8988T (cell line): Measurements from ENCODE around the gene CFAP58.
A peak's percentile ranks its signal among the peaks of the same experiment; 100 is the strongest.

Source experiments
- DNase-seq: peaks from one replicate; pipeline ENCODE4 v3.0.0; 2011

Gene CFAP58

DNA sequence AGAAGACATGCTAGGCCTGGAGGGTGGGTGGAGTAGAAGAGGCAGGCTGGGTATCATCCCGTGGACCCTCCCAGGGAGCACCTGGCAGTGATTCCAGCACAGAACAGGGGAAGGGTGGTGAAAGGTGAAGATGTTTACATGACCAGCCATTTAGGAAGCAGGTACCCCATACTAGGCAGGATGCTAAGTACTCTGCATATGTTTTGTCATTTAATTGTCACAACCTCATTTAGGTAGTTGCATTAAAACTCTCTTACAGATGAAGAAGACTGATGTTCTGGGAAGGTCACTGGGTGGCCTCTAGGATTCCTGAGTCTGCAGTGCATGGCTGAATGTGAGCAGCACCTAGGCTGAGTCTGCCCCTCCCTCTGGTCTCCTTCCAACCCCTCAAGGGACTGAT lies 30.5 kb upstream of the CFAP58 start:
- DNase-seq: peak; percentile 1

DNA sequence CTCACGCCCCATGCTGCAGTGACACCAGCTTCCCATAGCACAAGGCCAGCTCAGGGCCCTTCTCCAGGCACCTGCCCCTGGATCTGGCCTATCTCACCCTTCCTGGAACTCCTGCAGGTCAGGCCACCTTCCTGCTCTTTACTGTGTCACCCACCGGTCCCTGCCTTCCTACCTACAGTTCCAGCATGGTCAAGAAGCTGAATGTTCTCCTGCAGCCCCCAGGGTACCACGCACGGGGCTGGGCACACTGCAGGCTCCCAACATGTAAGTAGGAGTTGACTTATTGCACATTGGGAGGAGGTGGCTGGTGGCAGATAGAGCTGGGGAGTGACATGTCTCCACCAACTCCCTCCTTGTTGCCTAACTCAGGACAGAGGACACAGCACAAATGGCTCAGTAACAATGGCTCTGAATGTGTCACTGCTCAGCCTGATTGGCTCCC lies 29.9 kb upstream of the CFAP58 start:
- no peak for DNase-seq

DNA sequence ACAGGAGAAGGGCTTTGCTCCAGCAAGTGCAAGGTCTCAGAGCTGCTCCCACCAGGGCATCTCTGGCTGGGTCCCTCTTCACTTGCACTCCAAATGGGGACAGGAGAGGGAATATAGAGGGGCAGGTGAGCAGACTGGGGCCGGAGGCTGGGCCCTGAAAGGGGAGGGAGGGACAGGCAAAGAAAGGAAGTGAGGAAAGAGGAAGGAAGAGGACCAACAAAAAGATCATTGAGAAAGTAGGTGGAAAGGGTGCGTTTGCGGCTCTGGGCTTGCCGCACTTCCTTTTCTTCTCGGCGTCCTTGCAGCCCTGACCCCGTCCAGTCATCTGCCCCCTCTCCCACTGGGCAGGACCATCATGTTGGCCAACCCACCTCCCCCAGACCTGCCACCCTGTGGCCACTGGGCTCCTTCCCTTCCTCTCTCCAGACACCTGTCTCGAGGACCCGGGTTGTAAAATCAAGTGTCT lies 29.4 kb upstream of the CFAP58 start:
- DNase-seq: no peak

DNA sequence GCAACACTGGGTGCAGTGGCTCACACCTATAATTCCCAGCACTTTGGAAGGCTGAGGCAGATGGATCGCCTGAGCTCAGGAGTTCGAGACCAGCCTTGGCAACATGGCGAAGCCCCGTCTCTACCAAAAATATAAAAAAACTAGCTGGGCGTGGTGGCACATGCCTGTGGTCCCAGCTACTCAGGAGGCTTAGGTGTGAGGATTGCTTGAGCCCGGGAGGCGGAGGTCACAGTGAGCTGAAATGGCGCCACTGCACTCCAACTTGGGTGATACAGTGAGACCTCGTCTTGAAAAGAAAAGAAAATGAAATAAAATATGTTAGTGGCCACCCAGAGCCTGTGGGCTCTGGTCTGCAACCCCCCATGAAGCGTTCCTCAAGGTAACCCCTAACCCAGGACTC lies 28.7 kb upstream of the CFAP58 start:
- no peak for DNase-seq

DNA sequence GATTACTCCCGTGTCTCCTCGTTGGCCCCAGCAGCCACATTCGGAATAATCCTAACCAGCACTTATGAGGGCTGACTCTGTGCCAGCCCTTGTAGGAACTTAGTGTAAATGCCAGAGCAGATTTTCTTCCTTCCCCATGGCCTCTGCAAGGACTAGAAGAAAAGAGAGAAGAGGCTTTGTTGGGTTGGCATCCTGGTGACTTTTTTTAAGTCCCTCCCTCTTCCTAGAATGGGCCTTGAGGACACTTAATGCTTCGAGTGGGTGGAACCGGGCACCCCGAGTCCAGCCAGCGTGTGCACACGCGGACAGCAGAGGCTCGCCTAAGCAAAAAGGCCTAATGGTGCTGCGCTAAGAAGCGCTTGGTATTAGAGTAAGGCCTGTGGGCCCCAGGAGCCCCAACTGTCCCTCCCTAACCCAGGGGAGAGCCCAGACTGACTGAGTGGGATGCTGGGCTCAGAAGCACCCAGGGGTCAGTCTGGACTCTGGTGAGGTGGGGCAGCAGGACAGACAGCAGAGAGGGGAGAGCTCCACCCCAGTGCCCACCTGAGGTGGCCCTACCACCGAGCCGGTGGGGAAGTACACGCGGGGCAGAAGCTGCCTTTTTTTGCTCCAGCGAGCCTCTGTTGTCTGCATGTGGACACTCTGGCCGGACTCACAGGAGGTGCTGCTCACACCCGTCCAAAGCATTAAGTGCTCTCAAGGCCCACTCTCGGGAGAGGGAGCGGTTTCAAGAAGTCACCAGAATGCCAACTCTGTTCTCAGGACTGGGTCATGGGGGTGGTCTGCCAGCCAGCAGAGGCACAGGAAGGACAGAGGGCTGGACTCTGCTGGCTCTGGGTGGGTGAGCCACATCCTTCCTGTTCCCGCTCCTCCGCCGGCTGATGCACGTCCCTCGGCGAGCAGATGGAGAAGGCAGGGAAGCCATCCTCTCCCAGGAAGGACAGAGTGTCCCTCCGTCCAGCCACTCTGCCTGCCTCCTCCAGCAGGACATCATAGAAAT lies 27.9 kb upstream of the CFAP58 start:
- no peak for DNase-seq

DNA sequence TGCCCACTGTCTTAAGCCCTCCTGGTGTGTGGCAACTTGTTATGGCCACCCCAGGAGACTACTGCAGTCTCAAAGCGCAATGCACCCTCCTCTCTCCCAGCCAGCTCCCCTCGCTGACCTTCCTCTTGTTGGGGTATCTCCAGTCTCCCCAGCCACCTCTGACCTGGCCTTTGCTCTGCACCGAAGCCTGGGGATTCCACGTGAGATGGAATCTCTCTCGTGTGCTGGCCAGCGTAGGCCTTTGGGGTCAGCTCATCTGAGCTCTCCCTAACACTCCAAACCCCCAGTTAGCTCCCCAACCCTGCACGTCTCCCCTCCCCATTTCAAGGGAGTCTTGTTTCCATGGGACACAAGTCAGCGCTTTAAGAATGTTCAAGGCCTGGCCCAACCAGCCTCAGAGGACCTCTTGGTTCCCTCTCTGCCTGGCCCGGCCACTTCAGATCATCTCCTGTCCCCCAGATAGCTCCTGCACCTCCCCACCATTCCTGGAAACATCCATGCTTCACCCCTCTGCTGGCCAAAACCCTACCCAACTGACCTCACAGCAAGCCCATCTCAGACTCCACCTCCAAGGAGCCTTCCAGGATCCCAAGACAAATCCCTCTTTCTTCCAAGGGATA lies 26.5 kb upstream of the CFAP58 start:
- DNase-seq: no peak

DNA sequence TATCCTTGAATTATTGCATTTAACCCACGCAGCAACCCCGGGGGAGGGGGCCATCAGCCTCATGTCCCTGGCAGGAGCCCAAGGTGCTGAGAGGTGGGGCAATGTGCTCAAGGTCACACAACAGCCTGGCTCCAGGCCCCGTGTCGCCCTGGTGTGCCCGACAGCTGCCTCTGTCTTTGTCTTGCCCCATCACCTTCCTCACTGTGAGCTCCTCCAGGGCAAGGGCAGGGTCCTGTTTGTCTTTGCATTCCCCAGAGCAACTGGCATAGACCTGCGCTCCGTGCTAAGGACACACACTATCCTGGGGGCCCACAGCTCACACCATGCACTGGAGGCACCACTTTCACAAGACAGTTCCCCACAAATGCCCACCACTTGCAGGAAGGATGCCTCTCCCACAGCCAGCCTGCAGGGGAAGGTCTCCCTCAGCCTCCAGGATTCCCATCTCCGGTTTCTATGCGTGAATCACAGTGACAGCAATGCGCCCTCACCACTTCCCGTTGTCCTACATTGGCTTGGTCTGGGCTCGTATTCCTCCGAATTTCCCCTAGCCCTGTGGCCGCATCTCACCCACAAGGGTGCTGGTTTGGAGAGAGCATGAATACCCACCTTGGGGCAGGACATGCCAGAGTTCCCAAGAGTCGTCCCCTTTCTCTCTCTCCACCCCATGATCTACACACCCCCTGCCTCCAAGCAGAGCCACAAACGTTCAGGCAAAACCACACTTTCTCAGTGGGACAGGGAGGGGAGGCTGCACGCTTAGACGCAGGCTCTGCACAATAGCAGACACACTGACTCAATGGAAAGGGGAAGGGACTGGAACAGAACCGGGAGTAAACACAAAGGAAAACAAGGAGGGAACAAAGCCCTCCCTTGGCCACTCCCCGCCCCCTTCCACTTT lies 25.6 kb upstream of the CFAP58 start:
- peak; percentile 40 for DNase-seq

DNA sequence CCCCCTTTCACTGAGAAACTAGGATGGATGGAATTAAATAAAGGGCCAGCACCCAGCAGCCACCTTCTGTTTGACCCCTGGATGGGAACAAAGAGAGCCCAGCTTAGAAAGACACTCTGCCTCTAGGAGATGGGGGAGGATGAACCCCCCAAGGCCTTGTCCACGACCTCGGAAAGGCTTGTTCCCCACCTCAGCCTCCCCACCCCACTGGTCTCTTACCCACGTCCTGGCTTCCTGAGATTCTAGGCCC lies 25.1 kb upstream of the CFAP58 start:
- DNase-seq: no peak

DNA sequence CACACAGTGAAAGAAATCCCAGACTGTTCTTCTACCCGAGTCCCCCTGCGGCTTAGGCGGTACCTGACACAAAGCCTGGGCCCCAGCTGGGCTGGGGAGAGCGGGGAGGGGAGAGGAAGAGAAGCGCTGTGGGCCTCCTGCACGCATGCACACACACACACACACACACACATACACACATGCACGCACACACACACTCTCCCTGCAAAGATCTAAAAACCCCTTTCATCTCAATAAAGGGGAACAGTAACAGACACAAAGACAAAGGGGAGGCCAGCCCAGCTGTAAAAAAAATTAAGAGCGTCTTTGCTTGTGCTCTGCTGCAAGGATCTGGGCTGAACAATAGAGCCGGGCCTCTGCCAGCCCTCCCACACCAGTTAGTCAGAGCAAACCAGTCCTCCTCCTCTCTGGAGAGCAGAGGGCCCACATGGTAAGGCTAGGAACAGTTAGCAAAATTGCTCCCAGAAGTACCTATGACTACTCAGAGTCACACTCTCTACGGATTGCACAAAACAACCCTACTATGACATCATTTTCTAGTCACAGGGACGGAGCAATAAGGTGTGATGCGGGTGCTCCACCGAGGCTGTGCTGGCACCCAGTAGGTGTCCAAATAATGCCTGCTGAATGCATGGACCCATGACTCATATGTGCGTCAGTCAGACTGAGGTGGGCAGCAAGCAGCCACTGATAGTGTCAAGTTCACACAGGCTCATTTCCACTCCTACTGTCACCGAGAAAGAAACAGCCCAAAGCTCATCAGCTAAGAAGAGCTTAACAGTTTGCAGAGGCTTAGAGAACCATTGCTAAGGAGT lies 24.5 kb upstream of the CFAP58 start:
- peak; percentile 49 for DNase-seq

DNA sequence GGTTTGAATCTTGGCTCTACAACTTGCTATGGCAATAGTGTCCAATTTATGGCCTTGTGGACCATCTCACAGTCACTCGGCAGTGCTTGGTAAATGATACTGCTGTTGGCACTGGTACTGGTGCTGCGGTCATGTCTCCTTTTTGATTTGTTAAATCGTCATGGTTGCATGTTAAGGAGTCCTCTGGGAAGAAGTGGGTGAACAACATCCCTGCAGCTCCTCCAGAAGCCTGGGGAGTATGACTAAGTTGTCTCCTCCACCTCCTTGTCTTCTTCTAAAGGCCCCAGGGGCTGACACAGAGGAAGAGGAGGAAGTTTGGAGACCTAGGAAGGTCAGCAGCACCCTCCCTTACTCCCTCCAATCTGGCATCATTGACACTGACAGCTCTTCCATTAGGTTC lies 23.9 kb upstream of the CFAP58 start:
- no peak for DNase-seq

DNA sequence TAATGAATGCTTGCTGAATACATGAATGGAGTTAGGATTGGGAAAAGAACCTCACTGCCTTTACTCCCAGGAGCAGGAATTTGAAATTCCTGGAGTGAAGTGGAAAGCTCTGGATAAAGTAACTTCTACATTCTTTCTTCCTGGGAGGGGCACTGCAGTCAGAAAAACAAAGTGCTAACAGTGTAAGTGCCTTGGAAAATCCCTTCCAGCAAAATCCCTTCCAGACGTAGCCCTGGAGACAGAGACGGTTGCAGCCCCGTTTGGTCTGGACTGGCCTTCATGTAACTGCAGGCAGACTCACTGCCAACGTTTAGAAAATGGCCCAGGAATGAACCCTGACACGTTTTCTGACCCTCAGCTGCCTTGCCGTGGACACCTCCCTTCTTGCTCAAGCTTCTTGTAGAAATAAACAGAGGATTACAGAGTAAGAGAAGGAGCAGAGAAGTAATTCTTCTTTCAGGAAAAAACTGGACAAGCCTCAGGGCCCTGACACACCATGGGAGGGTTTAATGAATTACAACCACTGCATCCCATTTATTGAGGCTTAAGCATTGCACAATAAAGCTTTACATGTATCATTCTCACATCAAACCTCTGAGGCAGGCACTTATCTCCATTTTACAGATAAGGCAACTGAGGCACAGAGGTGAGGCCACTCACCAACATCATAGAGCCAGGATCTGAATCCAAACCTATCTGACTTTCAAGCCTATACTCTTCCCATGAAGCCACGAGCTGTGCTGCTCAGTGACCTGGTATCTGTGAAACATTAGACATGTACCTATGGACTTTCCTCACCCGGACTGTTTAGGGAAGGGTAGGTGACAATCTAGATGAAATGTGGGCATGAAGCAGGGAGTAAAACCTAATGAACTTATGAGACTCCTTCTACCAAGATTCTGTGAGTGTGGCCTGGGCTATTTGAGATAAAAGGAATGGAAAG lies 23.2 kb upstream of the CFAP58 start:
- no peak for DNase-seq

DNA sequence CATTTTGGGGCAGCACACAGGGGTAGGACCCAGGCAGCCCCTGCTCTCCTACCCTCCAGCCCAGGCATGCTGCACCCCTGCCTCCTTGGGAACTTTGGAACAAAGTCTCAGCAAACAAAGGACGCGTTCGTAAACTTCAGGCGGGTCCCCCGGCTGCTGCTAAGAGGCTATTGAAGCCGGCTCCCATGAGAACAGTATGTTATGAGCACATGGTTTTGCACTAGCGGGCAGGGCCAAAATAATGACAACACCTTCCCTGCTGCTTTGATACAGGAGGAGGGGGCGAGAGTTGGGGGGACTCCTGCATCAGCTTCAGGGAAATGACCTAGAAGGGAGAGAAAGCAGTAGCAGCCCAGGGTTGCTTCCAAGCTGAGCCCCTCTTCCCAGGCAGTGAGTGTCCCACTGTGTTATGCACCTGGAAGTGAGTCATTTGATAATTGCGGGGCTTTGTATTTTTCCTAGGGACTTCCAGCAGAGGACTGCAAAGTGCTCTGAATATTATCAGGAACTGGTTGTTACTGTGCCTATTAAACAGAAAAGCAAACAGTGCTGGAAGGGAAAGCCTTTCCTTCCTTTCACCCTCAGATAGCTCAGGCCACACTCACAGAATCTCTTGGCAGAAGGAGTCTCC lies 22.3 kb upstream of the CFAP58 start:
- peak; percentile 45 for DNase-seq

DNA sequence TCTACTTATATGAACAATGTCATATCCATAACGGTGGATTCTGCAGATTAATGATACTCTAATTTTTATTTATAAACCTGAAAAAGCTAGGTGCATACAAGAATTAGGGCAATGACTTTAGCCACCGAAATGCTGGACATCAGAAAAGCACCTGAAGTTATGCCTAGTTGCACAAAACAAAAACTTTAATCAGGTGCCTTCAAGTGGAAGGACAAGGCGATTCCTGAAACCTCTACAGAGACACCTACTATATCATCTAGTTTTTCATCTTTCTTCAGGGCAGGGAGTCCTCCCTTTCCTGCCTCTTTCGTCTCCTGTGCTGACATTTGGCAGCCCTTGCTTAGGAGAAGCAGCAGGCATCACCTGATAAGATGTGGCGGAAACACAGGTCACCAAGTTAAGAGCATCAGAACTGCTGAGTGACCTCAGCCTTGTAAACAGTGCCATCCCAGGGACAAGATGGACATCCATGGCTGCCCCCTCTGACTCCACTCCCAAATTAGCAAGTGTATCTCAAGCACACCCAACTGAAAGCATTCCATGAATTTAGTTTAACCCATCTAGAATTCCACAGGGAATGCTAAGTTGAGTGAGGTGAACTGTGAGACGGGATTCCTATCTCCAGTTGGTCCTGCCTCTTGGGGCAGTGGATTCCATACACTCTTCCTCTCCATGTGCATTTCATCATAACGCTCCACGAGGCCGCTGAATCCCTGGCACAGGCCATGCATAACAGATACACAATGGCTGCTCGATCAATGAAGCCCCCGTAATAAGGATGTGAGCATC lies 21.2 kb upstream of the CFAP58 start:
- DNase-seq: no peak

DNA sequence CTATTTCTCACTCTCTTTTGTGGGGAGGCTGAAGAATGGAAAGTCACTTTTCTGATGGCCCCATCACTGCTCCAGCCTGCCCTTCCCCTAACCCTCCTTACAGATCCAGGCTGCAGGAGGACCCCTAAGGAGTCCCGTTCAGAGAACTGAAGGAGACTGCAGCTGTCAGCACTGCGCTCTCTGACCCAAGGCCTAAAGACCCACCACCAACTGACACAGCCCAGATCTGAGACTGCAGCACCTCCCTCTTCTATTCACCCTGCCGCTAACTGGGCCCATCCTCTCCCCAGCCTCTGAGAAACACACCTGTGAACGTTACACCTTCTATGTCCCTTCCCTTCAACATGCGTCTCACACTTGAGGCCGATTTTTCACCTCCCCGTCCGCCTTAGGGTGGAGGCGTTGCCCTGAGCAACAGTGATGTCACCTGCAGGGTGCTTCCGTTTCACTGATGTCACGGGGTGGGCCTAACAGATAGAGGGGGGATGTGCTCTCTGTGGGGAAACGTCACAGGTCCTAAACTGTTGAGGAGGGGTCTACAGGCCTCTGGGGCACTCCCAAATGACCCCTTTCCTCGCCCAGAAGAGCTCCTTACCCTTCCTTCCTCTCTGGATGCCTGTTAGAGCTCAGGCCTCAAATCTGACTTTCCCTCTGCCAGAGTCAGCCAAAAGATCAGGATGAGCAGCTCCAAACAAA lies 20.5 kb upstream of the CFAP58 start:
- no peak for DNase-seq

DNA sequence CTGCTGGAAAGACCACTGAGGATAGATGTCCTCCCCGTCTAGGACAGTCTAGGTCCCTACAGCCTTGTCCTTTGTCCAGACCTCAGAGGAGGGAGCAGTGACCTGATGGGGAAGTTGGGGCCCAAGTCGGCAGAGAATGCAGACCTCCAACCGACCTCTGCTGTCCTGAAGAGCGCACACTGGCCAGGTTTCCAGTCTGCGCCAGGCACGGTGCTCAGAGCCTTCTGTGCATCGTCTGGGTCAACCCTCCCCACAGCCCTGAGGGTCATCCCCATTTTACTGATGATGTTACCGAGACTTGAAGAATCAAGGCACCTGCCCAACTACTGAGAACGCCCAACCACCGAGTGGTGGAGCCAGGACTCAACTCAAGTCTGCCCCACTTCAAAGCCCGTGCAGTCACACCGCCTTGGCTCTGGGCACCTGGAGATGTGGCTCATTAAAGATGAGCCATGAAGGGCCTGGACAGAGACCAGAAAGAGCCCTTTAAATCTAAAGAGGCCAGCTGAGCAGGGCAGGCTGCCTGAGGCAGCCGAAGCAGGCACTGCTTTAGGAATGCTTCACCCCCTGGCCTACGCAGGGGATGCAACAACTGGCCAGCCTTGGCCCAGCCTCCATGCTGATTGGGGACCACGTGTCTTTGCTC lies 19.8 kb upstream of the CFAP58 start:
- DNase-seq: no peak

DNA sequence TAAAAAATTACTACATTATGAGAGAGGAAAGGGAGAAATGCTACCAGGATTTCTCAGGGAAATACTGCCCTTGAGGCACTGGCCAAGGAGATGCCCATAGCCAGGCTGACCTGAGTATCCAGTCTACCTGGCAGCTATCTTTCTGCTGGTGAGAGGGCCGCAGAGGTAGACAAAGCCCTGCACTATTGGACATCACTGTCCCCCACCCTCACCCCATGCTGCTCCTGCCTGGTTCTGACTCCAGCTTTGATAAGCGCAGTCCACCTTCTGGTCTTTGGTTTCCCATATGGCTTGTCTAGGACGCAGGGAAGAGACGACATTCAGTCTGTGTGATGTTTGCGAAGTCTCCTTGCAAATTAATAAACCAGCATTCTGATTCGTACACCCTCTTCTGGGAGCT lies 19.1 kb upstream of the CFAP58 start:
- DNase-seq: no peak

DNA sequence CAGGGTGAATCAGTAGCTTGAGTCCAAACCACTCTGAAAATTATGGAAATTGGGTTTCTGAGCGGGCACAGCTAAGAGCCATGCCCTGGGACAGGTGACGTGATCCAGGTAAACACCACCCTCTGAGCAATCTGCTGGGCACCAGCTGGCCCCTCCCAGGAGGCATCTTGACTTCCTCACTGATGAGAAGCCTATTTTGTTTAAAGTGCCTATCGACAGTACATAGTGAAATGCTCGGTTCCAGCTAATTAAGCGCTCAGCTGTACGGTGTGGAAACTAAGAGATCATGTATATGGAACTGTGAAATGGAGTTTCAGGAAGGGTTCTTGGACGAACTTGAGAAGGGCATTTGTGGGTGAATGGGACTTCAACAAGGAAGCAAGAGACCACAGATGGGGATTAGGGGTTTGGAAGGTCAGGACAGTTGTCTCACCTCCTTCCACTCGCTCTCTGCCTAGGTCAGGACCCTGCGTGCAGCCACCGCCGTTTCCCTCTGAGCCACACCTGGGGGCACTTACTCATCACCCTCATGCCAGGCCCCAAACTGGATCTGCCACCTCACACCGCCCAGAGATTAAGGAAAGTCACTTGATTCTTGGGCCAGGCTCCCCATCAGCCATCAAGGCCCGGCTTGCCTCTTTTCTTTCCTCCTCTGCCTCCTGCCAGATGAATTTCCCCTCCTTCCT lies 18.5 kb upstream of the CFAP58 start:
- no peak for DNase-seq

DNA sequence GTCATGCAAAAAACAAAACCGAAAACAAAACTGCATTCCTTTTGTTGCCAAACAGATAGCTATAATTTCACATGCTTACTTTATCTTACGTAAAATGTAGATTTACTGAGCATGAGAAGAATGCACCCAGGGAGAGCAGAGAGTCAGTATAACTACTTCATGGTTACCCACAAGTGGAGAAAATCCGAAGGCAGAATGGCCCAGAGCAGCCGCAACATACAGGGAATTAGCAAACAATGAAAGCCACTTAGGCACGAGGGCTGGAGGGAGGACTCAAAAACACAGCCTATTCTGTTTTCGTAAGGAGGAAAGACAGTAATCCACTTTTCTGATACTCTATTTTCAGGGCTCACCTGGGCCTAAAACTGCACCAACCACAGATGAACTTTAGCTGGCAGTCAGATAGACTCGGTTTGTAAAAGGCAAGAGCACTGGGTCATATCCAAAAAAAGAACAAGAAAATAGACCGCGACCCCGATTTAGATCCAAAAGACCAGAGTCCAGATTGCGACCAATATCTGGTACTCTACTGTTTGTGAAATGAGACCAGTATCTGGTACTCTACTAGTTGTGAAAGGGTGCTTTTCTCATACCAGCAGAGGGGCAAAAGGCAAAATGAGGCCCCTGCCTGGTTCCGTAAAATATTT lies 16.7 kb upstream of the CFAP58 start:
- no peak for DNase-seq
